ENCODE data around the gene CYP2D6. TPM values are rescaled to one million over a fixed set of nuclear protein-coding genes. Genes with fewer than 3 reads are reported as not detected.

Gene CYP2D6
- total RNA-seq, 1 donor from 2014 or later = 0.53 TPM

GRCh38 chr22:42160830-42161696, 30.5 kb upstream of the CYP2D6 start:
- TF ChIP-seq, protein P1, sequence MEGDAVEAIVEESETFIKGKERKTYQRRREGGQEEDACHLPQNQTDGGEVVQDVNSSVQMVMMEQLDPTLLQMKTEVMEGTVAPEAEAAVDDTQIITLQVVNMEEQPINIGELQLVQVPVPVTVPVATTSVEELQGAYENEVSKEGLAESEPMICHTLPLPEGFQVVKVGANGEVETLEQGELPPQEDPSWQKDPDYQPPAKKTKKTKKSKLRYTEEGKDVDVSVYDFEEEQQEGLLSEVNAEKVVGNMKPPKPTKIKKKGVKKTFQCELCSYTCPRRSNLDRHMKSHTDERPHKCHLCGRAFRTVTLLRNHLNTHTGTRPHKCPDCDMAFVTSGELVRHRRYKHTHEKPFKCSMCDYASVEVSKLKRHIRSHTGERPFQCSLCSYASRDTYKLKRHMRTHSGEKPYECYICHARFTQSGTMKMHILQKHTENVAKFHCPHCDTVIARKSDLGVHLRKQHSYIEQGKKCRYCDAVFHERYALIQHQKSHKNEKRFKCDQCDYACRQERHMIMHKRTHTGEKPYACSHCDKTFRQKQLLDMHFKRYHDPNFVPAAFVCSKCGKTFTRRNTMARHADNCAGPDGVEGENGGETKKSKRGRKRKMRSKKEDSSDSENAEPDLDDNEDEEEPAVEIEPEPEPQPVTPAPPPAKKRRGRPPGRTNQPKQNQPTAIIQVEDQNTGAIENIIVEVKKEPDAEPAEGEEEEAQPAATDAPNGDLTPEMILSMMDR (IDR thresholded peaks at IDR 0.05; ENCODE audit: insufficient read depth, low read length, severe bottlenecking) = no peak
- DNase-seq (ENCODE audit: low read depth) = peak; percentile 24
- Histone ChIP-seq H3K4me3 (ENCODE audit: low read depth, low read length) (no peak overlapping the region), H3K27me3 (ENCODE audit: control insufficient read depth, insufficient read depth, low read length) (no peaks in the 10 kb centered on the region), H3K36me3 (ENCODE audit: control insufficient read depth, insufficient read depth, low read length) (peaks cover 4% of the 10 kb centered on the region)
- FAIRE-seq = no peak

DNA sequence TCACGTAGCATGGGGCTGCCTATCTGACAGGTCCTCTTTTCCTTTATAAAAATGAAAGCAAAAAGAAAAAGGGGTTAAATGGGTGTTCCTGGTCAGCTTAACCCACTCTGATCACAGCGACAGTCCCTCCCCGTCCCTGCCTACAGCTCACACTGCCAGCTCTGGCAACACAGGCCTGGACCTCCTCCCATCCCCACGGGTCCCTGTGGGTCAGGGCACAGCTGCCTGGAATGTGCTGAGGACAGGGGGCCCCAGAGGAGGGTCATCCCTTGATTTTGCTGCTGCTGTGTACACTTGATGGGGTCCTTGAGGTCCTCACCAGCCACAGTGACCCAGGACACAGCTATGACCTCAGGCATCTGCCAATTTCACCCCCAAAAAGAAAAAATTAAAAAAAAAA, 29.6 kb upstream of the CYP2D6 start:
- no peak for FAIRE-seq

DNA sequence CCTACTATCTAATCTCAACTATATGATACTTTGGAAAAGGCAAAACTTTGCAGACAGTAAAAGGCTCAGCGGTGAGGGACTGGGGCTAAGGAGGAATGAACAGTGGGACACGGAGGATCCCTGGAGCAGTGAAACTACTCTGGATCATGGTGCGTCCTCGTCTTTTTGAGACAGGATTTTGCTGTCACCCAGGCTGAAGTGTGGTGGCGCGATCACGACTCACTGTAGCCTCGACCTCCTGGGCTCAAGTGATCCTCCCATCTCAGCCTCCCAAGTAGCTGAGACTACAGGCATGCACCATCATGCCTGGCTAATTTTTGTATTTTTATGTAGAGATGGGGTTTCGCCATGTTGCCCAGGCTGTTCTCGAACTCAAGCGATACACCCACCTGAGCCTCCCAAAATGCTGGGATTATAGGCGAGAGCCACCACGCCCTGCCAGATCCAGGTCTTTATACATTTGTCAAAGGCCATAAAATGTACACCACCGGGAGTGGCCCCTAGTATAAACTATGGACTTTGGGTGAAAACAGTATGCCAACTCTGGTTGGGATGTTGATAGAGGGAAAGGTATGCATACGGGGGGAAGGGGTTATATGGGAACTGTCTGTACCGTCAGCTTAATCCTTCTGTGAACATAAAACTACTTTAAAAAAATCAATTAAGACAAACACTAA, 28.0 kb upstream of the CYP2D6 start:
- TF ChIP-seq, protein P1 (IDR thresholded peaks at IDR 0.05; ENCODE audit: insufficient read depth, low read length, severe bottlenecking) = no peak
- Histone ChIP-seq H3K27me3 (ENCODE audit: control insufficient read depth, insufficient read depth, low read length) (no peaks in the 10 kb centered on the region), H3K36me3 (ENCODE audit: control insufficient read depth, insufficient read depth, low read length) (peaks cover 8% of the 10 kb centered on the region), H3K4me3 (ENCODE audit: low read depth, low read length) (no peak overlapping the region)
- no peak for DNase-seq (ENCODE audit: low read depth)
- FAIRE-seq = no peak

More for the DNA sequence above, 29.6 kb upstream of the CYP2D6 start:
- Histone ChIP-seq H3K36me3 (ENCODE audit: control insufficient read depth, insufficient read depth, low read length) (peaks cover 6% of the 10 kb centered on the region), H3K4me3 (ENCODE audit: low read depth, low read length) (no peak overlapping the region), H3K27me3 (ENCODE audit: control insufficient read depth, insufficient read depth, low read length) (no peaks in the 10 kb centered on the region)
- TF ChIP-seq, protein P1 (IDR thresholded peaks at IDR 0.05; ENCODE audit: insufficient read depth, low read length, severe bottlenecking) = no peak
- DNase-seq (ENCODE audit: low read depth) = no peak

- Histone ChIP-seq H3K36me3 (ENCODE audit: control insufficient read depth, insufficient read depth, low read length) (peaks cover 8% of the 10 kb centered on the region), H3K4me3 (ENCODE audit: low read depth, low read length) (no peak overlapping the region), H3K27me3 (ENCODE audit: control insufficient read depth, insufficient read depth, low read length) (no peaks in the 10 kb centered on the region)
- peak; percentile 62 for FAIRE-seq
- peak; percentile 62 for DNase-seq (ENCODE audit: low read depth)
- TF ChIP-seq, protein P1 (IDR thresholded peaks at IDR 0.05; ENCODE audit: insufficient read depth, low read length, severe bottlenecking) = no peak
Measured at GRCh38 chr22:42156598-42156997, 26.0 kb upstream of the CYP2D6 start.

DNA sequence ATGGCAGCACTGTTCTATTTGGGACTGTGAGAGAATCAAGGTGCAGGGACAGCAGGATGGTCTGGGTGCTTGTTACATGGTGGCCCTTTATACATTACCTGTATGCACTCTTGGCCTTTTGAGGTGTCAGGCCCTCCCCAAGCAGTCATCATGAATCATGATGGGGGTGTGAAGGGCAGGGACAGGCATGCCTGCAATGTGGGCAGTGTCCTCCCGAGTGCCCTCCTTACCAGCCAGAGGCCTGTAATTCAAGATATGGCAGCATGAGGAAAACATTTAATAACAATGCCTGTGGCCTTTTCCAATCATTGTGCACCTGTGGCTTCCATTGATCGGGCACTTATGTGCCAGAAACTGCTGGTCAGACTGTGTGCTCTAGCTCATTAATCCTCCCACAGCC, 25.5 kb upstream of the CYP2D6 start:
- Histone ChIP-seq H3K4me3 (ENCODE audit: low read depth, low read length) (no peak overlapping the region), H3K27me3 (ENCODE audit: control insufficient read depth, insufficient read depth, low read length) (no peaks in the 10 kb centered on the region), H3K36me3 (ENCODE audit: control insufficient read depth, insufficient read depth, low read length) (peaks cover 9% of the 10 kb centered on the region)
- FAIRE-seq = peak; percentile 99
- DNase-seq (ENCODE audit: low read depth) = peak; percentile 85
- TF ChIP-seq, protein P1 (IDR thresholded peaks at IDR 0.05; ENCODE audit: insufficient read depth, low read length, severe bottlenecking) = no peak

Data from bronchial epithelial cell (primary cell).